ENCODE measurements around the gene C9orf72. TPM values are rescaled to one million over a fixed set of nuclear protein-coding genes. Genes with fewer than 3 reads are reported as not detected.

The C9orf72 gene
- total and polyA plus RNA-seq, 9 donors: 13.4 to 100 (median 23.8) TPM

GRCh38 chr9:27573634-27574590, 631 bp upstream of the C9orf72 start:
- Histone ChIP-seq H3K27me3 (no peaks in the 10 kb centered on the region), H3K9me3 (no peaks in the 10 kb centered on the region), H3K4me3 (peak overlapping the region; percentile 76), H3K27ac (peak overlapping the region; percentile 97 to 100), H3K36me3 (no peaks in the 10 kb centered on the region), H3K4me1 (ENCODE audit: insufficient read depth) (peaks cover 2% of the 10 kb centered on the region)
- peak; percentile 93 to 99 (median 94) for DNase-seq
- 1 to 2% (median 1%) methylated on average over 35 of the region's 35 CpGs for WGBS, 3 donors
- intact Hi-C loops (cut with DNase I): no loop called here
- TF ChIP-seq CTCF (IDR thresholded peaks at IDR 0.05): no peak
- TF ChIP-seq EP300 (IDR thresholded peaks at IDR 0.05): peak; percentile 87
- TF ChIP-seq POLR2A (IDR thresholded peaks at IDR 0.05): peak; percentile 72

GRCh38 chr9:27572566-27572917, 739 bp downstream of the C9orf72 start:
- intact Hi-C loops (cut with DNase I): no loop called here
- DNase-seq: no peak
- WGBS, 3 donors: 0 to 2% (median 1%) methylated on average over 6 of the region's 6 CpGs
- peaks cover 2% of the 10 kb centered on the region for H3K4me1 ChIP-seq (ENCODE audit: insufficient read depth)
- H3K4me3 ChIP-seq: peak overlapping the region; percentile 76
- H3K27me3 ChIP-seq: no peaks in the 10 kb centered on the region
- peak overlapping the region; percentile 97 to 100 for H3K27ac ChIP-seq
- TF ChIP-seq CTCF (IDR thresholded peaks at IDR 0.05) (no peak), EP300 (IDR thresholded peaks at IDR 0.05) (no peak), POLR2A (IDR thresholded peaks at IDR 0.05) (no peak)
- H3K36me3 ChIP-seq: no peaks in the 10 kb centered on the region
- no peaks in the 10 kb centered on the region for H3K9me3 ChIP-seq

GRCh38 chr9:27572061-27572460, 1.2 kb downstream of the C9orf72 start:
- Histone ChIP-seq H3K36me3 (no peaks in the 10 kb centered on the region), H3K4me3 (peak overlapping the region; percentile 76), H3K4me1 (ENCODE audit: insufficient read depth) (peaks cover 2% of the 10 kb centered on the region), H3K9me3 (no peaks in the 10 kb centered on the region), H3K27ac (peak overlapping the region; percentile 97 to 100), H3K27me3 (no peaks in the 10 kb centered on the region)
- DNase-seq: no peak
- 43 to 50% (median 48%) methylated on average over 3 of the region's 3 CpGs for whole genome bisulfite sequencing, 3 donors
- intact Hi-C loops (cut with DNase I): no loop called here
- TF ChIP-seq POLR2A (IDR thresholded peaks at IDR 0.05) (no peak), EP300 (IDR thresholded peaks at IDR 0.05) (no peak)

- H3K27me3 ChIP-seq: no peaks in the 10 kb centered on the region
- intact Hi-C loops (cut with DNase I): no loop called here
- H3K27ac ChIP-seq: no peak overlapping the region
- no peaks in the 10 kb centered on the region for H3K36me3 ChIP-seq
- no peak overlapping the region for H3K4me3 ChIP-seq
- 78 to 92% (median 87%) methylated on average over 4 of the region's 4 CpGs for WGBS, 3 donors
- no peaks in the 10 kb centered on the region for H3K9me3 ChIP-seq
- peaks cover 2% of the 10 kb centered on the region for H3K4me1 ChIP-seq (ENCODE audit: insufficient read depth)
- TF ChIP-seq POLR2A (IDR thresholded peaks at IDR 0.05): no peak
- TF ChIP-seq CTCF (IDR thresholded peaks at IDR 0.05): no peak
- no peak for TF ChIP-seq EP300 (IDR thresholded peaks at IDR 0.05)
- no peak for DNase-seq
Measured at GRCh38 chr9:27571011-27571410, 2.3 kb downstream of the C9orf72 start.

GRCh38 chr9:27569406-27569805, 3.9 kb downstream of the C9orf72 start:
- WGBS, 3 donors: 33 to 83% (median 80%) methylated on average over 2 of the region's 2 CpGs
- H3K27me3 ChIP-seq: no peaks in the 10 kb centered on the region

More at GRCh38 chr9:27569406-27569805, 3.9 kb downstream of the C9orf72 start:
- Histone ChIP-seq H3K9me3 (no peaks in the 10 kb centered on the region), H3K36me3 (no peaks in the 10 kb centered on the region), H3K4me1 (ENCODE audit: insufficient read depth) (peaks cover 2% of the 10 kb centered on the region), H3K27ac (no peak overlapping the region), H3K4me3 (no peak overlapping the region)
- intact Hi-C loops (cut with DNase I): no loop called here
- no peak for DNase-seq
- TF ChIP-seq POLR2A (IDR thresholded peaks at IDR 0.05) (no peak), CTCF (IDR thresholded peaks at IDR 0.05) (no peak), EP300 (IDR thresholded peaks at IDR 0.05) (no peak)
